ENCODE measurements around the gene KSR2.

The KSR2 gene

DNA sequence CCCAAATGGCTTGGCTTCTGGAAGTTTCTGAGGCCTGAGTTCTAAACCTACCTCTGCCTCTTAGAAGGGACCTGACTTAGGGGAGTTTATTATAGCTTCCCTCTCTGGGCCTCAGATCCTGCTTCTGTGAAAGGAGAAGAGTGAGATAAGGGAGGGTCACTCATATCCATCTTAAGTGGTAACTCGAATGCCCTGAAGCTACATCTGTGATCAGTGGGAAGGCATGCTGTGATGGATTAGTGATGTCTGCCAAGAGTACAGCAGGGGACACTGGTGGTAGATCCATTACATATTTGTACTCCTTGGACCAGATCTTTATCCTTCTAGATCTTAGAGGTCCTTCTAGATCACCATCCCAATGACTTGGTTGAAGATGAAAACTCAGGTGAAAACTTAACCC, 509.6 kb downstream of the KSR2 start:
- Histone ChIP-seq H3K27ac (ENCODE audit: low read length) (no peak overlapping the region), H3K36me3 (ENCODE audit: control insufficient read depth, insufficient read depth, low read length) (no peaks in the 10 kb centered on the region), H3K27me3 (ENCODE audit: control insufficient read depth, insufficient read depth, low read length) (no peaks in the 10 kb centered on the region), H3K4me1 (ENCODE audit: control insufficient read depth, insufficient read depth, low read length) (no peaks in the 10 kb centered on the region), H3K4me3 (ENCODE audit: low read length) (no peak overlapping the region), H3K9me3 (ENCODE audit: control insufficient read depth, insufficient read depth, low read length) (no peaks in the 10 kb centered on the region)
- WGBS (ENCODE audit: insufficient coverage, insufficient read length), result no CpG with 5 or more reads among the region's 1 CpG
- no peak for DNase-seq (ENCODE audit: low read depth, low spot score)

DNA sequence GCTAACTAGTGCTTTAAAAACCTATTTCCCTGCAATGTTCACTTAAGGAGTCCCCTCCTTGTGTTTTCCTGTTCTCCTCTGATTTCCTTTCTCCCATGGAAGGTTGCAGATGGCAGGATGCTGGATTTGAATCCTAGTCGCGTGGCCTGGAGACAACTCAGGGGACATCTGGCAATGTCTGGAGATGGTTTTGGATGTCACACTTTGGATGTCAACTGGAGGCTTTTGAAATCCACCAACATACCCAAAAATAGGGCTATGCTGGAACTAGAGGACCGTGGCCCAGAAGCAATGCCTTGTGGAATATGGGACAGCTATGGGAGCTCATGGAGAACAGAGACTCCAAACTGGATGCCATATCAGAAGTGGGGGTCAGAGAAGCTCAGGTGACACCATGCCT, 511.6 kb downstream of the KSR2 start:
- no peak overlapping the region for H3K4me3 ChIP-seq (ENCODE audit: low read length)
- H3K27ac ChIP-seq (ENCODE audit: low read length), result no peak overlapping the region
- DNase-seq (ENCODE audit: low read depth, low spot score), result no peak
- no peaks in the 10 kb centered on the region for H3K4me1 ChIP-seq (ENCODE audit: control insufficient read depth, insufficient read depth, low read length)
- H3K9me3 ChIP-seq (ENCODE audit: control insufficient read depth, insufficient read depth, low read length), result no peaks in the 10 kb centered on the region
- no peaks in the 10 kb centered on the region for H3K27me3 ChIP-seq (ENCODE audit: control insufficient read depth, insufficient read depth, low read length)
- no CpG with 5 or more reads among the region's 3 CpGs for WGBS (ENCODE audit: insufficient coverage, insufficient read length)
- H3K36me3 ChIP-seq (ENCODE audit: control insufficient read depth, insufficient read depth, low read length), result no peaks in the 10 kb centered on the region

DNA sequence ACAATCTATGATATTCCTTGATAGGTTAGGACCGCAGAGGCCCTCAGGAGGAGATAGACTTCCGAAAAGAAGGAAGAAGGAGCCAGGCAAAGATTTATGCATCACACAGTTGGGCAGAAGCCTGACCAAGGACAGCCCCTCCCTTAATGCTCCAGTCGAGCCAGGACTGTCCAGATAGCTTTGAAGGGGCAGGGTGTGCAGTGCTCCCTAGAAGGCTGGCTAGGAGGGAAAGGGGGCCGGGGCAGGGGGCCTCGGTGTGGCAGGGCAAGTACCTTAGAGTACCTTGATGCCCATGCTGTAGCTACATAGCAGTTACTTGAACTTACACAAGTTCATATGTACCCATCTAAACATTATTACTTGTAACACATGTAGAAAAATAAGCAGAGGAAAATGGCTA, 512.7 kb downstream of the KSR2 start:
- Histone ChIP-seq H3K4me1 (ENCODE audit: control insufficient read depth, insufficient read depth, low read length) (no peaks in the 10 kb centered on the region), H3K27me3 (ENCODE audit: control insufficient read depth, insufficient read depth, low read length) (no peaks in the 10 kb centered on the region), H3K27ac (ENCODE audit: low read length) (no peak overlapping the region), H3K36me3 (ENCODE audit: control insufficient read depth, insufficient read depth, low read length) (no peaks in the 10 kb centered on the region), H3K9me3 (ENCODE audit: control insufficient read depth, insufficient read depth, low read length) (no peaks in the 10 kb centered on the region), H3K4me3 (ENCODE audit: low read length) (no peak overlapping the region)
- no peak for DNase-seq (ENCODE audit: low read depth, low spot score)
- WGBS (ENCODE audit: insufficient coverage, insufficient read length), result no CpG with 5 or more reads among the region's 5 CpGs

DNA sequence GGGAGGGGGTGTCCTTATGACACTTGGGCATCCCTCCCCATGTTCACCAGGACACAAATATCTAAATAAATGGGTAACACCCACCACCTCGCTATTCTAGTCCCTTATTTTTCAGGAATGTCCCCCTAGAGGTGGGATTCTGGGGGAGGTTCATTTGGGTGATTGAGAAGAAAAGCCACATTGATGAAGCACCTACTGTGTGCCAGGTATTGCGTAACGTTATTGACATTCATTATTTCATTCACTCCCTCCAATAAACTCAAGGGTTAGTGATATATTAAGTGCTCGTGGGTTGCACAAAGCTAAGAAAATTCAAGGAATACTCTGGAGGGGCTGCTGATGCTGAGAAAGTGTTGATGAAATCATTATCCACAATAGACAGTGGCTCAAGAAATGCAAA, 514.8 kb downstream of the KSR2 start:
- WGBS (ENCODE audit: insufficient coverage, insufficient read length), result no CpG with 5 or more reads among the region's 4 CpGs
- H3K4me3 ChIP-seq (ENCODE audit: low read length), result no peak overlapping the region
- no peaks in the 10 kb centered on the region for H3K36me3 ChIP-seq (ENCODE audit: control insufficient read depth, insufficient read depth, low read length)
- no peaks in the 10 kb centered on the region for H3K4me1 ChIP-seq (ENCODE audit: control insufficient read depth, insufficient read depth, low read length)
- H3K9me3 ChIP-seq (ENCODE audit: control insufficient read depth, insufficient read depth, low read length), result no peaks in the 10 kb centered on the region
- H3K27ac ChIP-seq (ENCODE audit: low read length), result no peak overlapping the region
- no peak for DNase-seq (ENCODE audit: low read depth, low spot score)
- no peaks in the 10 kb centered on the region for H3K27me3 ChIP-seq (ENCODE audit: control insufficient read depth, insufficient read depth, low read length)

DNA sequence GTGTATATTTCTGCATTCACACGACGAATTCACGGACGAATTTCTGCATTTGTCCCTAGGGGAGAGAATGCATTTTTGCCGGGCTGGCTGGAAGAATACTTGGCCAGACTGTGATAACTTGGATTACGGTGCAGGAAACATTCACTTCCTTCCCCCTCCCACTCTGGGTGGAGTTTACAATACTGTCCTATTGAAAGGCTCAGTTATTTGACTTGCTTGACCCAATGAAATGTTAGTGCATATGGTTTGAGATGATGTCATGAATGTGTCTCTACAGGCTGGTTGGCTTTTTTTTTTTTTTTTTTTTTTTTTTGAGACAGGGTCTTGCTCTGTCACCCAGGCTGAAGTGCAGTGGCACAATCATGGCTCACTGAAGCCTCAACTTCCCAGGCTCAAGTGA, 516.7 kb downstream of the KSR2 start:
- Histone ChIP-seq H3K27me3 (ENCODE audit: control insufficient read depth, insufficient read depth, low read length) (no peaks in the 10 kb centered on the region), H3K4me1 (ENCODE audit: control insufficient read depth, insufficient read depth, low read length) (no peaks in the 10 kb centered on the region), H3K4me3 (ENCODE audit: low read length) (no peak overlapping the region), H3K36me3 (ENCODE audit: control insufficient read depth, insufficient read depth, low read length) (no peaks in the 10 kb centered on the region), H3K9me3 (ENCODE audit: control insufficient read depth, insufficient read depth, low read length) (no peaks in the 10 kb centered on the region), H3K27ac (ENCODE audit: low read length) (no peak overlapping the region)
- no peak for DNase-seq (ENCODE audit: low read depth, low spot score)
- WGBS (ENCODE audit: insufficient coverage, insufficient read length), result no CpG with 5 or more reads among the region's 6 CpGs

DNA sequence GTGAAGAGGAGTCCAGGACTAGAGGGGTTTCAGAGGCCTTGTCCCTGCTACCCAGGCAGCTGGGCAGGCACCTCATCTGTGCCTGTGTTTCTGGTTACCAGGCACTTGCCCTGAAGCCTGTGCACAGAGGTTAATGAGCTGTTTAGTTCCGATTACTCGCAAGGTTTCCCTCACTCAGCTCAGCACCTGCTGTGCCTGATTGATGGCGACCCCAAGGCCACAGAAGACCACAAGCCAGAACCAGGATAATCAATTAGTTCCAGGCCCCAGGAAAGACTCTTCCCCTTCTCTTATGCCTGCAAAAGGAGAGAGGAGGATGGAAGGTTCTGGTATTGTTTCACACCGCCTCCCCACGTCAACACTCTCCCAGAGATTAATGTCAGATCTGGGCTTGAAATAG, 518.6 kb downstream of the KSR2 start:
- Histone ChIP-seq H3K9me3 (ENCODE audit: control insufficient read depth, insufficient read depth, low read length) (no peaks in the 10 kb centered on the region), H3K4me3 (ENCODE audit: low read length) (no peak overlapping the region), H3K27ac (ENCODE audit: low read length) (no peak overlapping the region), H3K36me3 (ENCODE audit: control insufficient read depth, insufficient read depth, low read length) (no peaks in the 10 kb centered on the region), H3K27me3 (ENCODE audit: control insufficient read depth, insufficient read depth, low read length) (no peaks in the 10 kb centered on the region), H3K4me1 (ENCODE audit: control insufficient read depth, insufficient read depth, low read length) (no peaks in the 10 kb centered on the region)
- no CpG with 5 or more reads among the region's 5 CpGs for WGBS (ENCODE audit: insufficient coverage, insufficient read length)
- DNase-seq (ENCODE audit: low read depth, low spot score), result no peak

DNA sequence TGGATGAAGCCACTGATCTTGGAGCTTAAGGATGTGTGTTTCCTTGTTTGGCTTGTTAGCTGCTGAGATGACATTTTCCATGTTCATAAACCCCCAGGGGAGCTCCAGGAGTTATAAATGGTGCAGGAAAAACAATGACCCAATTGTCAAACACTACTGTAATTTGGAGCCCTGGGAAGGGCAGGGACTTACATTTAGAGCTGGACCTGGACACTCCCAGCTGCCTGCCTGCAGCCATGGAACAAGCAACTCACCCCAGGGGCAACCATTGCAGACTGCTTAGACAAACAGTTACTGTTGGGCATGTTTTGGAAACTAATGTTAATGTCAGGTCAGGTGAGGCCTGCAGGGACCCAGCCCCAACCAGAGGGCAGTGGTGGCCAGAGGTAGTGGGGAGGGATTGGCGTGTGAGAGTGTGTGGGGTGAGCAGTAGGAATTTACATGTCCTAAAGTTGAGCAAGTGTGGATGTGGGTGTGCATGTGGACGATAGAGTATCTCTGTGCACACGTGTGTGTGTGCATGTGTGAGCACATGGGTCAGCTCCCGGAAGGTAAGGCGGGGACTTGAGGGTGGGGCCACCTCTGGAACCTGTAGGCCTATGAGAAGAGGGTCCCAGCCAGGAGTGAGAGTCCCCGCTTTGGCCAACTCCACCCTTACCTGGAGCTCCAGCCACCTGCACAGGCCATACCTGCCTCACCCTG, 521.0 kb downstream of the KSR2 start:
- Histone ChIP-seq H3K9me3 (ENCODE audit: control insufficient read depth, insufficient read depth, low read length) (no peaks in the 10 kb centered on the region), H3K4me1 (ENCODE audit: control insufficient read depth, insufficient read depth, low read length) (no peaks in the 10 kb centered on the region), H3K27me3 (ENCODE audit: control insufficient read depth, insufficient read depth, low read length) (no peaks in the 10 kb centered on the region), H3K4me3 (ENCODE audit: low read length) (no peak overlapping the region), H3K27ac (ENCODE audit: low read length) (no peak overlapping the region), H3K36me3 (ENCODE audit: control insufficient read depth, insufficient read depth, low read length) (no peaks in the 10 kb centered on the region)
- no peak for DNase-seq (ENCODE audit: low read depth, low spot score)
- WGBS (ENCODE audit: insufficient coverage, insufficient read length), result no CpG with 5 or more reads among the region's 6 CpGs

DNA sequence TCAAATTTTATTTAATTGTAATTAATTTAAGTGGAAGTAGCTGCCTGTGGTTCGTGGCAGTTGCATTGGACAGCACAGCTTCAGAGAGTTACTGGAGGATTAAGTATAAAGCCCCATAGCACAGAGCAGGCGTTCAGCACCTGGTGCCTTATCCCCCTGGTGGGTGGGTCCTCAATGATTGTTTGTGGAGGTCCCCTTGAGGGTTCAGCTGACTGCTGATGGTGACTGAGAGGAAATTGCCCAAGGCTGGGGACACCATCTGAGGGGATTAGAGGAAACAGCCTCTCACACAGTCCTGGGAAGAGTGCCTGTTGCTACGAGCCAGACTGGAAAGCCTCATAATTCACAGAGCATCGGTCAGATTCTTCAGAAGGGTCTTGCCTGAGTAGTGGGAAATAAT, 524.0 kb downstream of the KSR2 start:
- H3K27me3 ChIP-seq (ENCODE audit: control insufficient read depth, insufficient read depth, low read length), result no peaks in the 10 kb centered on the region
- H3K9me3 ChIP-seq (ENCODE audit: control insufficient read depth, insufficient read depth, low read length), result no peaks in the 10 kb centered on the region
- no peak overlapping the region for H3K4me3 ChIP-seq (ENCODE audit: low read length)
- no peaks in the 10 kb centered on the region for H3K36me3 ChIP-seq (ENCODE audit: control insufficient read depth, insufficient read depth, low read length)
- no peak overlapping the region for H3K27ac ChIP-seq (ENCODE audit: low read length)
- no peaks in the 10 kb centered on the region for H3K4me1 ChIP-seq (ENCODE audit: control insufficient read depth, insufficient read depth, low read length)
- WGBS (ENCODE audit: insufficient coverage, insufficient read length), result no CpG with 5 or more reads among the region's 4 CpGs
- DNase-seq (ENCODE audit: low read depth, low spot score), result no peak

DNA sequence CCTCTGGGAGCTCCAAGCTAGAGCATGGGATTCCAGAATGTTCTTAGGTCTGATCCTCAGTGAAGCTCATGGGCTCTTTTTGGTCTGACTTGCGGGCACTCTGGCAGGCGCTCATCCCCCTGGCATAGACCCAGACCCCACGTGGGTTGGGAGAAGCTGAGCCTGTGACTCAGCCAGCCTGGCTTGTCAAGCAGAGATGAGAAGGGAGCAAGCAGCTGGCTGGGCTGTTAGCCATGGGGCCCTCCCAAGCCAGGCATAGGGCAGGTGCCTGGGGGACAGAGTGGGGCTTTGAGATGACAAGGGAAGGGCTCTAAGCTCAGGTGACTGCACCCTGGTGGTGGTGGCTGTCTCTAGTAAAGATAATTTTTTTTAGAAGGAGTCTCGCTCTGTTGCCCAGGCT, 527.0 kb downstream of the KSR2 start:
- Histone ChIP-seq H3K4me3 (ENCODE audit: low read length) (no peak overlapping the region), H3K27ac (ENCODE audit: low read length) (no peak overlapping the region), H3K27me3 (ENCODE audit: control insufficient read depth, insufficient read depth, low read length) (no peaks in the 10 kb centered on the region), H3K4me1 (ENCODE audit: control insufficient read depth, insufficient read depth, low read length) (no peaks in the 10 kb centered on the region; the same call in 1 of the 2 replicates), H3K9me3 (ENCODE audit: control insufficient read depth, insufficient read depth, low read length) (no peaks in the 10 kb centered on the region), H3K36me3 (ENCODE audit: control insufficient read depth, insufficient read depth, low read length) (no peaks in the 10 kb centered on the region)
- WGBS (ENCODE audit: insufficient coverage, insufficient read length), result no CpG with 5 or more reads among the region's 4 CpGs
- no peak for DNase-seq (ENCODE audit: low read depth, low spot score)

DNA sequence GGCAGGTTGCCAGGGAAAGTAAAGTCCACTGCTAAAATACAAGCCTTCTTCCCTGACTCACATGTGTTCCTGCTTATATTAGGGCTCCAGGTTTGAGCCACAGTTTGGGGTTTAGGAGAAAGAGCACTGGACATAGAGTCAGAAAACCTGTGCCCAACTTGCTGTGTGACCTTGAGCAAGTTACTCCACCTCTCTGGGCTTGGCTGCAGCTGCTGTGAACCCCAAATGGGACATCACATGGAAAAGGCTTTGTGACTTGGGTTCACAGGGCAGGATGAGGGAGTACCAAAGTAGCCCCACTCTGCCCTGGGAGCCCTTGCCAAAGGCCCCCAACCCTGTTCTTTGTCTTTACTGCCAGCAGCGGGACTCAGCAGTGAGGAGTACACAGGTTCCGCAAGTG, 528.4 kb downstream of the KSR2 start:
- Histone ChIP-seq H3K36me3 (ENCODE audit: control insufficient read depth, insufficient read depth, low read length) (no peaks in the 10 kb centered on the region), H3K9me3 (ENCODE audit: control insufficient read depth, insufficient read depth, low read length) (no peaks in the 10 kb centered on the region), H3K27ac (ENCODE audit: low read length) (no peak overlapping the region), H3K4me1 (ENCODE audit: control insufficient read depth, insufficient read depth, low read length) (no peaks in the 10 kb centered on the region; the same call in 1 of the 2 replicates), H3K4me3 (ENCODE audit: low read length) (no peak overlapping the region), H3K27me3 (ENCODE audit: control insufficient read depth, insufficient read depth, low read length) (no peaks in the 10 kb centered on the region)
- no CpG with 5 or more reads among the region's 2 CpGs for WGBS (ENCODE audit: insufficient coverage, insufficient read length)
- no peak for DNase-seq (ENCODE audit: low read depth, low spot score)

DNA sequence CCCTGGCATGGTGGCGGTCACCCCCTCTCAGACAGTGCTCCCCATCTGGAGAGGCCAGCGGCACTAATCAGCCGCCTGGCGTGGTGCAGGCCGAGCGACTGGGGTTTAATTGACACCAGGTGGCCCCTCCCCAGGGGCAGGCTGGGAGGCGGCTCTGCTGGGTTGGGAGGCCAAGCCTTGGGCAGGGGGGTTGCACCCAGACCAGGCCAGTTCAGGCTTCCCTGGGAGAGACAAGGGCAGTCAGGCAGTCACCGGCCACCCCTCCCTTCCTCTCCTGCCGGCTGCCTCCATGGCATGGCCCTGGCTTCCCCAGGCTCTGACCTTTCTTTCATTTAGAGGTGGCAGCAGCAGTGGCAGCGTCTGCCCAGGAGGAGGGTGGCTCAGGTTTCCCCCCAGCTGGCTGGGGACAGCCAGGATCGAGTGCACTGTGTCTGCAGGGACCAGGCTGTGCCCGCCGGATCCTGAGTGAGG, 529.2 kb downstream of the KSR2 start:
- no CpG with 5 or more reads among the region's 13 CpGs for WGBS (ENCODE audit: insufficient coverage, insufficient read length)
- Histone ChIP-seq H3K4me3 (ENCODE audit: low read length) (no peak overlapping the region), H3K27me3 (ENCODE audit: control insufficient read depth, insufficient read depth, low read length) (no peaks in the 10 kb centered on the region)

More for the DNA sequence above, 529.2 kb downstream of the KSR2 start:
- Histone ChIP-seq H3K9me3 (ENCODE audit: control insufficient read depth, insufficient read depth, low read length) (no peaks in the 10 kb centered on the region), H3K27ac (ENCODE audit: low read length) (no peak overlapping the region), H3K36me3 (ENCODE audit: control insufficient read depth, insufficient read depth, low read length) (no peaks in the 10 kb centered on the region), H3K4me1 (ENCODE audit: control insufficient read depth, insufficient read depth, low read length) (no peaks in the 10 kb centered on the region; the same call in 1 of the 2 replicates)
- no peak for DNase-seq (ENCODE audit: low read depth, low spot score)

Data from iPS DF 6.9 (cell line).